Psoas muscle (tissue), 8 donors: ENCODE results near the gene RNF10. TPM values are rescaled to one million over a fixed set of nuclear protein-coding genes. Genes with fewer than 3 reads are reported as not detected.
"Not testable (repeated sequence)": the region's sequence is repeated elsewhere in the genome, so short reads cannot be mapped to it uniquely, and the experiment has no call there.

ENCODE experiments used
- ATAC-seq, 4 donors: fragments of 200-7000 bp; cut with Tn5 transposase; one replicate each; pipeline ENCODE4 v1.9.1; 2020; ENCODE audit warnings: moderate library complexity in 3 of 4, mild to moderate bottlenecking in 2 of 4
- DNase-seq, 2 donors: peaks; one replicate each; pipeline ENCODE4 v3.0.0-alpha.2; 2020
- H3K27ac ChIP-seq: fragments of 200-600 bp; one replicate; pipeline ENCODE4 v1.8.0; 2022
- H3K27me3 ChIP-seq, 3 donors: fragments of 200-600 bp in 1 of 3; one replicate each; pipeline versions ENCODE4 v1.6.1 to v1.8.0; 2013 to 2022; ENCODE audit warnings: low read length in 2 of 3, mild to moderate bottlenecking in 2 of 3, moderate library complexity in 1 of 3; ENCODE audit not compliant: insufficient read depth in 3 of 3
- H3K36me3 ChIP-seq, 2 donors: fragments of 200-600 bp in 1 of 2; one replicate each; pipeline versions ENCODE4 v1.6.1 to v1.8.0; 2013 to 2022; ENCODE audit warnings: low read depth in 1 of 2, mild to moderate bottlenecking in 1 of 2, moderate library complexity in 1 of 2; ENCODE audit not compliant: insufficient read depth in 1 of 2
- H3K4me1 ChIP-seq: fragments of 200-600 bp; one replicate; pipeline ENCODE4 v1.8.0; 2022
- H3K4me3 ChIP-seq: fragments of 200-600 bp; one replicate; pipeline ENCODE4 v1.8.0; 2022; ENCODE audit warnings: mild to moderate bottlenecking
- H3K9me3 ChIP-seq: fragments of 200-600 bp; one replicate; pipeline ENCODE4 v1.8.0; 2022
- WGBS, 3 donors: extraction: QIAGEN DNeasy Blood & Tissue Kit; methylation state at CpG; one replicate each; pipeline versions ENCODE4 v1.1.6 to v1.1.7; 2013; 5-methylcytosine and 5-hydroxymethylcytosine counted together
- intact Hi-C, 2 donors: fragments of 100-400 bp; cut with DNase I; formaldehyde crosslinking; loops; one replicate each; pipeline versions ENCODE4 v1.11.0 to v1.14.2; 2022
- polyA plus RNA-seq, 3 donors: library from polyadenylated mRNA; stranded (reverse); fragments of 200-250 nt; gene quantifications; one replicate each; pipeline ENCODE4 v1.2.3, GENCODE V29; 2013
- total RNA-seq, 4 donors: library from RNA; stranded (reverse); fragmentation: NEBNext Ultra II Directional in 2 of 4; extraction: Animal tissue kit (Norgen Biotek cat#: 25700) in 2 of 4; gene quantifications; one replicate each; pipeline versions ENCODE4 v1.2.1 to v1.2.4, GENCODE V29; 2021 to 2023
- TF ChIP-seq, protein P1 (sequence below): fragments of 200-600 bp; IDR thresholded peaks from one replicate; pipeline ENCODE4 v1.8.0; 2022; ENCODE audit warnings: antibody characterized with exemption
- donor health status: healthy with polysubstance abuse.
- donor health status: DM: no; HTN: no; CAD: no; lungs with moderate emphysema.
- donor health status: Bipolar disorder and iron deficiency.
- donor health status: healthy.
- donor health status: DM: yes; HTN: yes; CAD: no.
- donor health status: DM: no; HTN: no; CAD: no.
- donor health status: DM: no; HTN: no; CAD: no.
- donor health status: DM: yes; HTN: yes; CAD: no.

RNF10 gene
- total and polyA plus RNA-seq, 7 donors: 296 to 624 (median 324) TPM

DNA sequence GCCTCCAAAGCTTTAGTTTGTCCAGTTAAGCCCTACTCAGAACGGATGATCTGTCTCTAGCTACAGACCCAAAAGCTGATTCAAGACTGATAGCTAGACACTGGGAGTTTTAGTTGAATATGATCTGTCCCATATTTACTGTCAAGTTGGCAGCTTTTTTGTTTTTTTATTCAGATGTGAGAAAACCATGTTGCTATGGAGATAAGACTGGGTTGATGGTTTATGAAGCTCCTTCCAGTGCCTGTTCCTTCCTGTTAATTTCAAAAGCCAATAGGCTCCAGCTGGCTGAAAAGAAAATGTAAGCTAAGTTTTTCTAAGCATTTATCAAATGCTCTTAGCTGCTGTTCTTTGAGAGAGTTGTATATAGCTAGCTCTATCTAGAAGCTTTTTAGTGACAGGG, 33.6 kb upstream of the RNF10 start:
- intact Hi-C loops: no loop called here
- 65 to 88% (median 84%) methylated on average over 1 of the region's 1 CpG for WGBS, 3 donors
- DNase-seq (no peak), ATAC-seq (no peak)
- peaks cover 14% of the 10 kb centered on the region for H3K4me1 ChIP-seq
- TF ChIP-seq, protein P1, sequence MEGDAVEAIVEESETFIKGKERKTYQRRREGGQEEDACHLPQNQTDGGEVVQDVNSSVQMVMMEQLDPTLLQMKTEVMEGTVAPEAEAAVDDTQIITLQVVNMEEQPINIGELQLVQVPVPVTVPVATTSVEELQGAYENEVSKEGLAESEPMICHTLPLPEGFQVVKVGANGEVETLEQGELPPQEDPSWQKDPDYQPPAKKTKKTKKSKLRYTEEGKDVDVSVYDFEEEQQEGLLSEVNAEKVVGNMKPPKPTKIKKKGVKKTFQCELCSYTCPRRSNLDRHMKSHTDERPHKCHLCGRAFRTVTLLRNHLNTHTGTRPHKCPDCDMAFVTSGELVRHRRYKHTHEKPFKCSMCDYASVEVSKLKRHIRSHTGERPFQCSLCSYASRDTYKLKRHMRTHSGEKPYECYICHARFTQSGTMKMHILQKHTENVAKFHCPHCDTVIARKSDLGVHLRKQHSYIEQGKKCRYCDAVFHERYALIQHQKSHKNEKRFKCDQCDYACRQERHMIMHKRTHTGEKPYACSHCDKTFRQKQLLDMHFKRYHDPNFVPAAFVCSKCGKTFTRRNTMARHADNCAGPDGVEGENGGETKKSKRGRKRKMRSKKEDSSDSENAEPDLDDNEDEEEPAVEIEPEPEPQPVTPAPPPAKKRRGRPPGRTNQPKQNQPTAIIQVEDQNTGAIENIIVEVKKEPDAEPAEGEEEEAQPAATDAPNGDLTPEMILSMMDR: no peak
- no peak overlapping the region for H3K4me3 ChIP-seq
- no peak overlapping the region for H3K27ac ChIP-seq
- H3K36me3 ChIP-seq: peaks cover 9 to 77% of the 10 kb centered on the region in 2 donors
- no peaks in the 10 kb centered on the region for H3K27me3 ChIP-seq
- H3K9me3 ChIP-seq: no peaks in the 10 kb centered on the region

DNA sequence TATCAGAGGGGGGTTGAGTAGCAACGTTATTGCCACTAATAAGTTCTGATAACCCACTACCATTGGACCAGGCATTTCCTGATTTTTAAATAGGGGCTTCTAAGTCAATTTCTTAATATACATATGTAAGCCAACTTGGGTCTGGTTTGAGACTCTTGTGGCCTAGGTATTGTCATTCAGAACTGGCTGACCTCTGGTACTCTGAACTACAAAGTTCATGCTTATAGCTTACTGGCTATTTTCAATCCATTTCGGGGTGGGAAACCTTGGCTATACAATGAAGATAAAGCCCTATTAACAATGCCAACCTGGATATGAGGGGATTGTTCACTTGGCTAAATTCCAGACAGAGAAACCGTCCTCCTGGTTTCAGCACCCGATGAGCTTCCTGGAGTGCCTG, 29.6 kb upstream of the RNF10 start:
- Histone ChIP-seq H3K27me3 (no peaks in the 10 kb centered on the region), H3K9me3 (no peaks in the 10 kb centered on the region), H3K4me3 (no peak overlapping the region), H3K4me1 (no peaks in the 10 kb centered on the region), H3K36me3 (peaks cover 7 to 87% of the 10 kb centered on the region in 2 donors), H3K27ac (no peak overlapping the region)
- WGBS, 3 donors: 70 to 79% (median 76%) methylated on average over 4 of the region's 4 CpGs
- ATAC-seq (no peak), DNase-seq (no peak)
- intact Hi-C loops: no loop called here
- TF ChIP-seq, protein P1: no peak

DNA sequence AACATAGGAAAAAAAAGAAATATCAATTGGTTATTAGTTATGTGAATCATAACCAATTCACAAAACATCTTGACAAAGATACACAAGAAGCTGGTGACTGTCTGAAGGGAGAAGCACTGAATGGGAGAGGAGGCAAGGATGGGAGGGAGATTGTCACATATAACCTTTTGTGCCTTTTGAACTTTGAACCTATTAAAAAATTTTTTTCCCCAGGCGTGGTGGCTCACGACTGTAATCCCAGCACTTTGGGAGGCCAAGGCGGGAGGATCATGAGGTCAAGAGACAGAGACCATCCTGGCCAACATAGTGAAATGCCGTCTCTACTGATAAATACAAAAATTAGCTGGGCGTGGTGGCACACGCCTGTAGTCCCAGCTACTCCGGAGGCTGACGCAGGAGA, 25.6 kb upstream of the RNF10 start:
- no peak for DNase-seq
- H3K27me3 ChIP-seq: no peaks in the 10 kb centered on the region
- WGBS, 3 donors: 93 to 96% (median 95%) methylated on average over 8 of the region's 8 CpGs
- no peak overlapping the region for H3K4me3 ChIP-seq
- intact Hi-C loops: no loop called here
- no peaks in the 10 kb centered on the region for H3K4me1 ChIP-seq
- ATAC-seq: no peak
- no peak overlapping the region for H3K27ac ChIP-seq
- peaks cover 3 to 89% of the 10 kb centered on the region in 2 donors for H3K36me3 ChIP-seq
- TF ChIP-seq, protein P1: no peak
- no peaks in the 10 kb centered on the region for H3K9me3 ChIP-seq

- Histone ChIP-seq H3K36me3 (peaks cover 10 to 95% of the 10 kb centered on the region in 2 donors), H3K27me3 (no peaks in the 10 kb centered on the region), H3K9me3 (no peaks in the 10 kb centered on the region), H3K4me3 (no peak overlapping the region), H3K27ac (no peak overlapping the region), H3K4me1 (no peaks in the 10 kb centered on the region)
- no peak for ATAC-seq
- no peak for DNase-seq
- TF ChIP-seq, protein P1: no peak
- 90 to 95% (median 91%) methylated on average over 7 of the region's 7 CpGs for WGBS, 3 donors
- intact Hi-C loops: loop anchor here in 1 of 2 donors (5.0 kb wide), 1 partner anchor 662 kb away; no protein-coding TSS in a partner anchor
Observed at GRCh38 chr12:120514002-120514401, 20.2 kb upstream of the RNF10 start.

GRCh38 chr12:120515496-120515895, 18.7 kb upstream of the RNF10 start:
- Histone ChIP-seq H3K27ac (no peak overlapping the region), H3K9me3 (no peaks in the 10 kb centered on the region), H3K27me3 (no peaks in the 10 kb centered on the region), H3K4me1 (no peaks in the 10 kb centered on the region), H3K4me3 (no peak overlapping the region), H3K36me3 (peaks cover 8 to 93% of the 10 kb centered on the region in 2 donors)
- DNase-seq (no peak), ATAC-seq (no peak)
- intact Hi-C loops: no loop called here
- 84 to 100% (median 92%) methylated on average over 2 of the region's 2 CpGs for WGBS, 3 donors
- TF ChIP-seq, protein P1: no peak

DNA sequence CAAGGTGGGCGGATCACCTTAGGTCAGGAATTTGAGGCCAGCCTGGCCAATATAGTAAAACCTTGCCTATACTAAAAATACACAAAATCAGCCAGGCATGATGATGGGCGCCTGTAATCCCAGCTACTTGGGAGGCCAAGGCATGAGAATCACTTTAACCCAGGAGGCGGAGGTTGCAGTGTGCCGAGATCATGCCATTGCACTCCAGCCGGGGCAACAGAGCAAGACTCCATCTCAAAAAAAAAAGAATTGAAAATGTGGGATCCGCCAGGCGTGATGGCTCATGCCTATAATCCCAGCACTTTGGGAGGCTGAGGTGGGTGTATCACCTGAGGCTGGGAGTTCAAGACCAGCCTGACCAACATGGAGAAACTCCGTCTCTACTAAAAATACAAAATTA, 14.8 kb upstream of the RNF10 start:
- WGBS, 3 donors: 96 to 98% (median 96%) methylated on average over 8 of the region's 8 CpGs
- H3K27me3 ChIP-seq, DNase-seq, H3K9me3 ChIP-seq, H3K27ac ChIP-seq, ATAC-seq, intact Hi-C loops, H3K4me3 ChIP-seq, H3K4me1 ChIP-seq: not testable (repeated sequence)
- peaks cover 8 to 85% of the 10 kb centered on the region in 2 donors for H3K36me3 ChIP-seq
